Left colon (tissue), 2 donors: ENCODE measurements around the gene INPP5D. TPM values are rescaled to one million over a fixed set of nuclear protein-coding genes. Genes with fewer than 3 reads are reported as not detected.

Source experiments
- ATAC-seq: fragments of 200-7000 bp; cut with Tn5 transposase; one replicate; pipeline ENCODE4 v1.9.1; 2020; ENCODE audit warnings: mild to moderate bottlenecking, moderate library complexity
- DNase-seq, 2 donors: peaks; one replicate each; pipeline ENCODE4 v3.0.0-alpha.2; 2020
- intact Hi-C, 2 donors: fragments of 100-400 bp; cut with DNase I in 1 of 2; cut with micrococcal nuclease in 1 of 2; formaldehyde crosslinking; loops; one replicate each; pipeline versions ENCODE4 v1.11.2 to v1.14.0; 2022; cut with DNase I, micrococcal nuclease
- total RNA-seq, 2 donors: library from RNA; stranded (reverse); fragmentation: NEBNext Ultra II Directional; extraction: Animal tissue kit (Norgen Biotek cat#: 25700); gene quantifications; one replicate each; pipeline ENCODE4 v1.2.1, GENCODE V29; 2021
- donor health status: DM: no; HTN: no; CAD: no.
- donor health status: DM: yes; HTN: yes; CAD: no.

INPP5D gene
- total RNA-seq, 2 donors from 2014 or later, result 6.6 to 10.6 TPM

DNA sequence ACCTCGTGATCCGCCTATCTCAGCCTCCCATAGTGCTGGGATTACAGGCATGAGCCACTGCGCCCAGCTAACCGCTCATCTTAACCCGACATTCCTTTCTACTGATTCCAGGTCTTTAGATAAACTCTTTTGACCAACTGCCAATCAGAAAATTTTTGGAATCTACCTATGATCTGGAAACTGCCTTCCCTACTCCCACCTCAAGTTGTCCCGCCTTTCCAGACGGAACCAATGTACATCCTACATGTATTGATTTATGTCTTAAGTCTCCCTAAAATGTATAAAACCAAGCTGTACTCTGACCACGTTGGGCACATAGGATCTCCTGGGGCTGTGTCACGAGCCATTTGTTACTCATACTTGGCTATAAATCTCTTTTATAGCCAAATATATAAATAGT lies 30.8 kb upstream of the INPP5D start:
- DNase-seq (no peak), ATAC-seq (peak; percentile 49)
- intact Hi-C loops, result no loop called here

DNA sequence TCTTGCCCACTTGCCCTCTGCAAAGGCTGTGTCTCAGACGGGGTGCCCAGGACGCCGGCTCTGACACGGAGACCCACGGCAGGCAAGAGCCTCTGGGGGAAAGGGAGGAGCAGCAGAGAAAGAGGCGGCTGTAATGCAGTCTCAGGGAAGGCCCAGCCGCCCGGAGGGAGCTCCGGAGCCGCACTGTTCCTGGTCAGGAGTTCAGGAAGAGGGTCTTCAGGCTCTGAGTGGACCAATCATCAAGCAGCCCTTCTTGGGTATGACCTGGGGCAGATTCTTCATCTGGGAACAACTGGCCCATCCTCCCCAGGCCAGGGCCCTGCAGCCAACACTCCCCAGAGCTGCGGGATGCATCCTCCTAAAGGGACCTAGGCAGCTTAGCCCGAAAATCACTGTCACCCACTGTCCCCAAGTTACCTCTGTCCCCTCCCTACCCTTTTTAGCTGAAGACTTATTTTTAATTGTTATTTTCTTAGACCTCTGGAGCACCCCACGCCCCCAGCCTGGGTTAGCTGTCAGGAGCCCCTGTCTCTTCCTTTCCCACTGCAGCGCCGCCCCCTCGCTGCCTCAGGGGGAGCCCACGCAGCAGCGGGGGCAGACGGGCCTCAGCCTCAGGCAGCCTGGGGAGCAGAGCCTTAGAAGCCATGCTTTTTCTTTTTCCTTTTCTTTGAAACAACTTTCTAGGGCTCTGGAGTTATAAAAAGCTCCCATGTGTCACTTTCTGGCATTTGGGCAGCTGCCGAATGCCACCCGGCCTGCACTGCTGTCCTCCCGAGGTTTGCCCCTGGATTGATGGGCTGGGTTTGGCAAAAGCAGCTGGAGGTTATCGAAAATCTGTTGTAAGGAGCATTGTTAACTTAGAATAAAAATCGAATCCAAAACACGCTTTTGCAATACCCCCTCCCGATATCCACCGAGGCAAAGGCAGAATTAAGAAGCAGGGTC lies 28.3 kb upstream of the INPP5D start:
- DNase-seq (no peak), ATAC-seq (no peak)
- intact Hi-C loops, result no loop called here

DNA sequence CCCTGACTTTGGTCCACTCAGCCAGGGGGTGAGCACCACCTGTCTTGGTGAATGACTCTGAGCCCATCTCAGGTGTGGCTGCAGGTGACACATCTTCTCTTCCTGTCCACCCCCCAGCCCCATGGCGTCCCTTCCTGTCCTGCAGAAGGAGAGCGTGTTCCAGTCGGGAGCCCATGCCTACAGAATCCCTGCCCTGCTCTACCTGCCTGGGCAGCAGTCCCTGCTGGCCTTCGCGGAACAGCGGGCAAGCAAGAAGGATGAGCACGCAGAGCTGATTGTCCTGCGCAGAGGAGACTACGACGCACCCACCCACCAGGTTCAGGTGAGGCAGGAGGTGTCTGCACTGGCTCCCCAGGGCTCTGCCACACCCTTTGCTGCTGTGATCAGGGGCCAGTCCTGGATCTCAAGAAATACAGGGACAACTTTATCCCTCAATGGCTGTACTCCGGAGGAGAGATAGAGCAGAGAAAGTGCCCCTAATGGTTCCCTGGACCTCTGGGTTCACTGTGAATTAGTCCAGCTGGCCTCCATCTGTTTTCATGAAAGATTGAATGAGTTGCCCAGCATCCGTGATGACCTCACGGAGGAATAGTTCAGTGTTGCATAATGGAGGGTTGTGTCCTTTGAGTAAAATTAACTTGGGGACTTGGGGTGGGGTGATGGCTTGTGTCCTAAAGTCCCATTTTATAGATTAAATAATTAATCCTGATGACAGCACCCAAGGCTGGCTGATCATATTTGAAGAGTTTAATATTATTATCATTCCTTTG lies 27.4 kb upstream of the INPP5D start, which contains the start of gene NEU2:
NEU2 (plus strand) TSS at position 122 of the 770 bp plus-strand sequence; CDS start at position 122, 0 bp downstream.
- intact Hi-C loops, result no loop called here
- DNase-seq, result no peak
- no peak for ATAC-seq

DNA sequence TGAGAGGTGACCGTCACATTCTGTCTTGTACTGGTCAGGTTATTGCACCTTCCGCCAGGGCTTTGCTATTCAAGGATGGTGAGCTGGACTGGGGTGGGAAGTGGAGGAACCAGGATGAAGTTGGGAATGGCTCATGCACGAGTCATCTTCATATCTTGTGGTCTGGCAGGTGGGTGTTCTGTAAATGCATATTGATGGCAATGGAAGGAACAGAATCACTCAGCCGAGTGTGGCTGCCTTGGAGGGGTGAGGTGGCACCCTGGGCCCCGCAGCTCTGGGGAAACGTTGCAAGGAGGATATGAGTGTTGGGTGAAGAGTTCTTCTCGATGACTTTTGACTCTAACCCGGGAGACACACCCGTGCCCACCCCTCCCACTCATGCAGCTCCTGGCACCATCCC lies 26.5 kb upstream of the INPP5D start:
- ATAC-seq, result no peak
- intact Hi-C loops, result no loop called here
- no peak for DNase-seq

DNA sequence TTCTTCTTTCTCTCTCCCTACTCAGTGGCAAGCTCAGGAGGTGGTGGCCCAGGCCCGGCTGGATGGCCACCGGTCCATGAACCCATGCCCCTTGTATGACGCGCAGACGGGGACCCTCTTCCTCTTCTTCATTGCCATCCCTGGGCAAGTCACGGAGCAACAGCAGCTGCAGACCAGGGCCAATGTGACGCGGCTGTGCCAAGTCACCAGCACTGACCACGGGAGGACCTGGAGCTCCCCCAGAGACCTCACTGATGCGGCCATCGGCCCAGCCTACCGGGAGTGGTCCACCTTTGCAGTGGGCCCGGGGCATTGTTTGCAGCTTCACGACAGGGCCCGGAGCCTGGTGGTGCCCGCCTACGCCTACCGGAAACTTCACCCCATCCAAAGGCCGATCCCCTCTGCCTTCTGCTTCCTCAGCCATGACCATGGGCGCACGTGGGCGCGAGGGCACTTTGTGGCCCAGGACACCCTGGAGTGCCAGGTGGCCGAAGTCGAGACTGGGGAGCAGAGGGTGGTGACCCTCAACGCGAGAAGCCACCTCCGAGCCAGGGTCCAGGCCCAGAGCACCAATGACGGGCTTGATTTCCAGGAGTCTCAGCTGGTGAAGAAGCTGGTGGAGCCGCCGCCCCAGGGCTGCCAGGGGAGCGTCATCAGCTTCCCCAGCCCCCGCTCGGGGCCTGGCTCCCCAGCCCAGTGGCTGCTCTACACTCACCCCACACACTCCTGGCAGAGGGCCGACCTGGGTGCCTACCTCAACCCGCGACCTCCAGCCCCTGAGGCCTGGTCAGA lies 25.9 kb upstream of the INPP5D start:
- intact Hi-C loops, result no loop called here
- no peak for ATAC-seq
- DNase-seq, result no peak

DNA sequence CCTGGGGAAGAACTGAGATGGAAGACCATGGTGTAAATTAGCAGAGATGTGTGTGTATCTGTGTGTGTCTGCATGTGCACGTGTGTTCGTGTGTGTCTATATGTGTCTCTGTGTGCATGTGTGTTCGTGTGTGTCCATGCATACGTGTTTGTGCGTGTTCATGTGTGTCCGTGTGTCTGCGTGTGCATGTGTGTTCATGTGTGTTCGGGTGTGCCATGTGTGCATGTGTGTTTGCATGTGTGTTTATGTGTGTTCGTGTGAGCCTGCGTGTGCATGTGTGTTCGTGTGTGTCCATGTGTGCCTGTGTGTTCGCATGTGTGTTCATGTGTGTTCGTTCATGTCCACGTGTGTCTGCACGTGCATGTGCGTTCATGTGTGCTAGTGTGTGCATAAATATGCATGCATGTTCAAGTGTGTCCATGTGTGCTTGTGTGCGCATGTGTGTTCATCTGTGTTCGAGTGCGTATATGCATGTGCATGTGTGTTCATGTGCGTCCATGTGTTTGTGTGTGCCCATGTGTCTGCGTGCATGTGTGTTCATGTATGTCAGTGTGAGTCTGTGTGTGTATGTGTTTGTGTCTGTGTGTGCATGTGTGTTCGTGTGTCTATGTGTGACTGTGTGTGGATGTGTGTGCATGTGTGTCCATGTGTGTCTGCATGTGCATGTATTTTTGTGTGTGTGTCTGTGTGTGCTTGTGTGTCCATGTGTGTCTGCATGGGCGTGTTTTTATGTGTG lies 24.5 kb upstream of the INPP5D start:
- ATAC-seq, result no peak
- intact Hi-C loops, result no loop called here
- DNase-seq, result no peak

DNA sequence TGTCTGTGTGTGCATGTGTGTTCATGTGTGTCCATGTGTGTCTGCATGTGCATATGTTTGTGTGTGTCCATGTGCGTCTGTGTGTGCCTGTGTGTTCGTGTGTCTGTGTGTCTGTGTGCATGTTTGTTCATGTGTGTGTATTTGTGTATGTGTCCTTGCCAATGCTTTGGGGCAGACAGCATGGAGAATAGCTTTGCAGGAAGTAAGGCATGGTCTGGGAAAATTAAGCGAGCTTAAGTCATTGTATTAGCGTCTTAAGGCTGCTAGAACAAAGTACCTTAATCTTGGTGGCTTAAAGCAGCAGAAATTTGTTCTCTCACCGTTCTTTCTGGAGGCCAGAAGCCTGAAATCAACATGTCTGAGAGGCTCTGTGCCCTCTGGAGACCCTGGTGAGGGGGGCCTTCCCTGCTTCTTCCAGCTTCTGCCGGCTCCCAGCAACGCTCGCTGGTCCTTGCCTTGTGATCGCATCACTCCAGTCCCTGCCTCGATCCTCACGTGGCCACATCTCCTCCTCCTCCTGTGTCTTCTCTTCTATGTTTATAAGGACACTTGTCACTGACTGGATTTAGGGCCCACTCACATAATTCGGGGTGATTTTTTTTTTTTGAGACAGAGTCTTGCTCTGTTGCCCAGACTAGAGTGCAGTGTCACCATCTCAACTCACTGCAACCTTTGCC lies 23.8 kb upstream of the INPP5D start:
- intact Hi-C loops, result no loop called here
- ATAC-seq (no peak), DNase-seq (no peak)

DNA sequence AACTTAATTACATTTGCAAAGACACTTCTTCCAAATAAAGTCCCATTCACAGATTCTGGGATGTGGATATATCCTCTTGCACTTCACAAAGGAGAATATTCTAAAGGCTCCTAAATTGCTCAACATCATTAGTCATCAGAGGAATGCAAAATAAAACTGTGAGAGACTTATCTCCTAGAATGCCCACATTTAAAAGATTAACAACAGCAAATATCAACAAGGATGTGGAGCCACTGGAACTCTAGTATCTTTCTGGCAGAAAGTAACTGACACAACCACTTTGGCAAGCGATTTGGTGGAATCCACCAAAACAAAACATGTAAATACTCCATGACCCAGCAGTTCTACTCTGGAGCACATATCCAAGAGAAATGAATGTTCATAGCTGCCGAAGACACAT lies 23.1 kb upstream of the INPP5D start:
- DNase-seq (no peak), ATAC-seq (no peak)
- intact Hi-C loops, result no loop called here

DNA sequence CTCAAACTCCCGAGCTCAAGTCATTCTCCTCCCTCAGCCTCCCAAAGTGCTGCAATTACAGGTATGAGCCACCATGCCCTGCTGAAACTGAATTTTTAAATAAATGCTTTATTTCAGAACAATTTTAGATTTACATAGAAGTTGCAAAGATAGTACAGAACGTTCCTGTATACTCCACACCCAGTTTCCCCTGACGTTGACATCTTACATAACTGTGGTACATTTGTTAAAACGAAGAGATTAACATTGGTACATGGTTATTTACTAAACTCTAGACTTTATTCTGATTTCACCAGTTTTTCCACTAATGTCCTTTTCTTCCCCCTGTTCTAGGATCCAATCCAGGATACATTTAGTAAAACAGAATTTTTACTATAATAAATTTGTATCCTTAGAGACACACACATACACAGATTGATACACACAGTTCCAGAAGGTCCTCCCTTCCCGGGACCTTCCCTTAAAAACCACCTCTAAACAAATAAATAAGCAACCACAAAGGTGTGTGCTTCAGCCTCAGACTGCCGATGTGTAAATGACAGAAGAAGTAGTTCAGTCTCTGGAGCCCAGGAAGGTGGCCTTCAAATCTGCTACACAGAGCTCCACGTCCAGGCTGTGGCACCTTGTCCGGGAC lies 20.8 kb upstream of the INPP5D start:
- no peak for ATAC-seq
- intact Hi-C loops, result no loop called here
- DNase-seq, result no peak

DNA sequence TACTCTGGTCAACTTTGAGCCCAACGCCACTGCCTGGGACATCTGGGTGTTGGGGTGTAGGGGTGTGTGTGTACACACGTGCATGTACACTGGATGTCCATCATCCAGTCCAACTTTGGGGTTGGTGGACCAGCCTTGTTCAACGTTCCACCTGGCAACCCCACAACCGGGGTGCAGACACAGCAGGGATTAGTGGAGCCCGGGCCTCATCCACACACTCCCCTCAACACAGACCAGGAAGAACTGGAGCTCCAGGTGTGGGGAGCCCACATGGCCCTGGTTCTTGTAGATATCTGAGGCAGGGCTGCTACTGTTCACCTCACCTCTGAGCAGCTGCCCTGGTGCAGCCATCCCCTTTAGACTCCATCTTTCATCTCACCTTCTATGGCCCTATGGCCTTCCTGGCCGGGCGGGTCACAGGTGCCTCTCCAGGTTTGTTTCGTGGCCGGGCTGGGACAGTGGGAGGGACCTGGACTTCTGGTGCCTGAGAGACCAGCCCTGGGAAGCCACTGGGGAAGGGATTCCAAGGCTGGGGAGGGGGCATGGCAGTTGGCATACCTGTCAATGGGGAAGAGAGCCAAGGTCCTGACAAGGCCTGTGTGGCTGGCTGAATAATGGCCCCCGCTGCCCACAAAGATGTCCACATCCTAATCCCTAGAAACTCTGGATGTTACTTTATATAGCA lies 20.2 kb upstream of the INPP5D start:
- intact Hi-C loops, result no loop called here
- DNase-seq (no peak), ATAC-seq (no peak)

DNA sequence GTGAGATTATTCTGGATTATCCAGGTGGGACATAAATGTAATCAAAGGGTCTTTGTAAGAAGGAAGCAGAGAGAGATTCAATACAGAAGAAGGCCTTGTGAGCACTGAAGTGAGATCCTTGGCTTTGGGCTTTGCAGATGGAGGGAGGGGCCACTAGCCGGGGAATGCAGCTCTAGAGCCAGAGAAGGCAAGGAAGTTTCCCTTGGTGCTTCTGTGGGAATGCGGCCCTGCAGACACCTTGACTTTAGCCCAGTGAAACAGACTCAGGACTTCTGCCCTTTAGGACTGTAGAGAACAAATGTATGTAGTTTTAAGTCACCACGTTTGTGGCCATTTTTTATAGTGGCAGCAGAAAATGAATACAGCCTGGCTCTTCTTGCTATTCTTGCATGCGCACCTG lies 19.6 kb upstream of the INPP5D start:
- no peak for ATAC-seq
- DNase-seq, result no peak
- intact Hi-C loops, result no loop called here

DNA sequence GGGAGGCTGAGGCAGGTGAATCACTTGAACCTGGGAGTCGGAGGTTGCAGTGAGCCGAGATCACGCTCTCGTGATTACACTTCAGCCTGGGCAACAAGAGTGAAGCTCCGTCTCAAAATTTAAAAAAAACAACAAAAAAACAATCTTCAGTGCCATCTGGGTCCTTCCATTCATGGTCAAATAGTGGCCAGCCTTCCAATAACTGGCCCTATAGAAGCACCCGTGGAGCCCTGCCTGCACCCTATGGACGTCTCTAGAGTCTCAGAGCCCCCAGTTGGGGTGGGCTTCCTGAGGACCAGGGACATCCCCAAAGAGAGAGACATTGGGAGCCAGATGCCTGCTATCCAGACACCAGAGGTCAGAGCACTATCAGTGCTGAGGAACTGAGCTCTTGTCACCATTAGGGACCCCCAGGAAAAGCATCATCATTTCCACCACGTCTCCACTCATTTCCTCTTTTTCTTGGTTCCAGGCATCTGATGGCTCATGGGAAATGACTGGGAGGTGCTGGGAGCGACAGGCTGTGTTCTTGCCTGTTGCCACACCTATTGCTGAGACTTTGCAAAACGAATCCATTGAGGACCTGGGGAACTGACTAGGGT lies 18.3 kb upstream of the INPP5D start:
- intact Hi-C loops, result no loop called here
- ATAC-seq (no peak), DNase-seq (no peak)

DNA sequence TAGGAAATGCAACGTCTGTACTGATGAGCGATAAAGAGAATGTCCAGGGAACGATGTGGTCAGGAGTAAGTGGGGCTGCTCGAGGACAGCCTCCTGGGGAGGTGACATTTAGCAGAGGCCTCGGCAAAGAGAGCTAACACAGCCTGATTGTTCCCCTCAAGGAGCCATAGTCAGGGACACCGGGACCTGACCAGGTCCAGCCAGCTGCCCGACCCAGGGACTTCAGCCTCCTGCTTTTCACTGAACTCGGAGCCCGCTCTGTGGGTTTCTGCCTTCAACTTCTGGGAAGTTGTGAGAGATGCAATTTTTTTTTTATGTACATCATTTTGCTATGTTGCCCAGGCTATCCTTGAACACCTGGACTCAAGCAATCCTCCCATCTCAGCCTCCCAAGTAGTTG lies 17.6 kb upstream of the INPP5D start:
- no peak for DNase-seq
- ATAC-seq, result no peak
- intact Hi-C loops, result no loop called here

DNA sequence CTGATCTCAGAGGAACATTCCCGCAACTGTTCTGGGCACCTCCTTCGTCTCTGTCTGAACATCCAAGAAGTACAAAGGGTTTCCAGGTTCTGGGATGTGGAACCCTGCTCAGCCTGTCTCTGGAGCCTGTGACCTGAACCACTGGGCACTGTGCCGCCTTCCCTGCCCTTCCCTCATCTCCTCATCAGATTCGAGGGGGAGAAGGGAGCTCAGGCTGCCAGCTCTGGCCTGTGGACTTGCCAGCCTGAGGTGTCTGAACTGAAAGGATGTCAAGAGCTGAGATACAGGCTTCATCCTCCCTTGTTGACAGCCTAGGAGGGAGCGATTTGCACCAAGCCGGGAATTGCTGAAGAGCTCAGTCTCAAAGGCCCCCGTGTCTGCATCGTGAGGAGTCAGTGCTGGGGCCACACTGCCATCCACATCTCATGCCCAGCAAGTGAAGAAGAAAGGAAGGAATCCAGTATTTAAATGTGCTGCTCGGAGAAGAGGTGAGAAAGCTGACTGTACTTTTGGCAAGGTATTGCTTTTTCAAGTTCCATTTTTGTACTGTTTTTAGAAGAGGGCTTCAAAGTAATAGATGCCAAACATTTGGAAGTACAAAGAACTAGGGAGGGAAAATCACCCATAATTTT lies 15.1 kb upstream of the INPP5D start:
- intact Hi-C loops, result no loop called here
- DNase-seq (no peak), ATAC-seq (no peak)

DNA sequence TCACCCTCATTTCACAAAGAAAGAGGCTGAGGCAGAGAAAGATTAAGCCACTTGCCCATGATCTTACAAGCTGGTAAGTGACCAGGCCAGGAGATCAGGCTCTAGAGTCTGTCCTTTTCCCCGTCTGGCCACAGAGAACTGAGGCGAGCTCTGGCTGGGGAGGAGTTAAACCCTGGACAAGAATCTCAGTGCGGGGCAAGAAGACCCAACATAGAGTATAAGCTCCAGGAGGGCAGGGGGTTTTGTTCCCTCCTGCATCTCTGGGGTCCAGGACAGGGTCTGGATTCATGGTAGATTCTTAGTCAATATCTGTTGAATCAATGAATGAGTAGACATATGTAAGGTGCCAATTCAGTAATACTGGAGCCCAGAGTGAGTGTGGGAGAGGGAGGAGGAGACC lies 12.9 kb upstream of the INPP5D start:
- ATAC-seq (no peak), DNase-seq (no peak)
- intact Hi-C loops, result no loop called here

DNA sequence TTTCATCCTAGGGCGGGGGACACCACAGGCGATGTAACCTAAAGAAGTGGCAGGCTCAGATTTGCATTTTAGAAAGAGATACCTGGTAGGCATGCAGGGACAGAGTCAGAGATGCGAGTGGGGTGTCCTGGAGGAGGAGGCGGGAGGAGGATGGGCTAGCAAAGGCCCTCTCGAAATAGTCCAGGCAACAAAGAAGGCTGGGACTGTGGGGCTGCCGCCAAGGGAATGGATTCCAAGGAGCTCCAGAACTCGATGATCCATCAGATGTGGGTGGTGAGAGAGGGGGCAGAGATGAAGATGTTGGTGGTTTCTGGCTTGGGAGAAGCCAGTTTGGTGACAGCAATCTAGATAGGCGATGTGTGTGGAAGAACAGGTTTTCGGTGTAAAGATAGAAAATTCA lies 12.5 kb upstream of the INPP5D start:
- intact Hi-C loops, result no loop called here
- DNase-seq (no peak), ATAC-seq (no peak)
